Mammary epithelial cell (primary cell): ENCODE measurements around the gene EFCAB6.

Source experiments
- CTCF ChIP-seq, 2 donors: IDR thresholded peaks in 1 of 2; conservative IDR thresholded peaks in 1 of 2; 2 replicates each; pipeline ENCODE4 v1.5.1; 2011 to 2012; ENCODE audit warnings: inconsistent platforms in 2 of 2, low read length in 2 of 2, mild to moderate bottlenecking in 2 of 2, control low read depth in 1 of 2, low read depth in 1 of 2; ENCODE audit not compliant: insufficient read depth in 1 of 2; ENCODE audit errors: extremely low read depth in 1 of 2
- EZH2 ChIP-seq: IDR thresholded peaks from 2 replicates; pipeline ENCODE4 v1.6.1; 2012; ENCODE audit warnings: low read length, inconsistent platforms, borderline replicate concordance

- TF ChIP-seq CTCF (conservative IDR thresholded peaks at IDR 0.05 in 1 of 2, IDR thresholded peaks at IDR 0.05 in 1 of 2; ENCODE audit: extremely low read depth in 1 of 2, insufficient read depth in 1 of 2, low read depth in 1 of 2, low read length in 2 of 2) (no peak), EZH2 (no peak)
These were observed 332.1 kb downstream of the EFCAB6 start for GRCh38 chr22:43479962-43480361.
